HL-60 (cell line): Measurements from ENCODE around the gene CPED1.

Source experiments
- DNase-seq, 2 experiments: peaks; one replicate each; pipeline ENCODE4 v3.0.0-alpha.2; 2010 to 2020; ENCODE audit warnings: low read depth in 1 of 2, low spot score in 1 of 2
- H3K27ac ChIP-seq: fragments of 250-450 bp; sonication (Bioruptor Pico); replicated peaks from 2 replicates; pipeline ENCODE4 v1.5.1; 2020; ENCODE audit warnings: mild to moderate bottlenecking, moderate library complexity
- H3K27me3 ChIP-seq: fragments of 250-450 bp; sonication (Bioruptor Pico); 2 replicates; pipeline ENCODE4 v1.5.1; 2021; ENCODE audit warnings: mild to moderate bottlenecking, moderate library complexity; ENCODE audit not compliant: insufficient read depth, poor library complexity, severe bottlenecking
- H3K4me3 ChIP-seq: replicated peaks from 2 replicates; pipeline ENCODE4 v1.5.1; 2011; ENCODE audit warnings: mild to moderate bottlenecking, control low read depth, low read length; ENCODE audit not compliant: insufficient read depth
- CTCF ChIP-seq: IDR thresholded peaks from one replicate; pipeline ENCODE4 v1.5.1; 2011; ENCODE audit warnings: low read length, control low read depth, inconsistent platforms; ENCODE audit not compliant: insufficient read depth
- GABPA ChIP-seq: IDR thresholded peaks from 2 replicates; pipeline ENCODE4 v1.6.1; 2012; ENCODE audit warnings: low read depth
- POLR2AphosphoS5 ChIP-seq: IDR thresholded peaks from 2 replicates; pipeline ENCODE4 v1.6.1; 2012; ENCODE audit warnings: low read depth
- REST ChIP-seq: IDR thresholded peaks from 2 replicates; pipeline ENCODE4 v1.6.1; 2012; ENCODE audit warnings: low read depth; ENCODE audit not compliant: insufficient replicate concordance
- SPI1 ChIP-seq: IDR thresholded peaks from 2 replicates; pipeline ENCODE4 v1.6.1; 2012; ENCODE audit warnings: low read depth, mild to moderate bottlenecking, borderline replicate concordance

Gene CPED1

GRCh38 chr7:121077165-121077630, 88.7 kb downstream of the CPED1 start:
- Histone ChIP-seq H3K27me3 (no peaks in the 10 kb centered on the region), H3K4me3 (no peak overlapping the region), H3K27ac (no peak overlapping the region)
- no peak for DNase-seq
- TF ChIP-seq CTCF (no peak), POLR2AphosphoS5 (no peak), SPI1 (no peak), REST (no peak), GABPA (no peak)

GRCh38 chr7:121078701-121079227, 90.3 kb downstream of the CPED1 start:
- Histone ChIP-seq H3K4me3 (no peak overlapping the region), H3K27ac (no peak overlapping the region), H3K27me3 (no peaks in the 10 kb centered on the region)
- no peak for DNase-seq
- no peak for TF ChIP-seq CTCF
- no peak for TF ChIP-seq POLR2AphosphoS5
- TF ChIP-seq SPI1 = no peak
- TF ChIP-seq REST = no peak
- TF ChIP-seq GABPA = no peak

- Histone ChIP-seq H3K4me3 (no peak overlapping the region), H3K27me3 (no peaks in the 10 kb centered on the region), H3K27ac (no peak overlapping the region)
- TF ChIP-seq GABPA (no peak), SPI1 (no peak), CTCF (no peak), POLR2AphosphoS5 (no peak), REST (no peak)
- no peak for DNase-seq
Observed at GRCh38 chr7:121079425-121080169, 91.1 kb downstream of the CPED1 start.
